Measurements from ENCODE around the gene RRAD. TPM values are rescaled to one million over a fixed set of nuclear protein-coding genes. Genes with fewer than 3 reads are reported as not detected.
A peak's percentile ranks its signal among the peaks of the same experiment; 100 is the strongest.
"Not testable (repeated sequence)": the region's sequence is repeated elsewhere in the genome, so short reads cannot be mapped to it uniquely, and the experiment has no call there.

The RRAD gene
- total RNA-seq, 1 experiment from 2014 or later, result 0.57 TPM

DNA sequence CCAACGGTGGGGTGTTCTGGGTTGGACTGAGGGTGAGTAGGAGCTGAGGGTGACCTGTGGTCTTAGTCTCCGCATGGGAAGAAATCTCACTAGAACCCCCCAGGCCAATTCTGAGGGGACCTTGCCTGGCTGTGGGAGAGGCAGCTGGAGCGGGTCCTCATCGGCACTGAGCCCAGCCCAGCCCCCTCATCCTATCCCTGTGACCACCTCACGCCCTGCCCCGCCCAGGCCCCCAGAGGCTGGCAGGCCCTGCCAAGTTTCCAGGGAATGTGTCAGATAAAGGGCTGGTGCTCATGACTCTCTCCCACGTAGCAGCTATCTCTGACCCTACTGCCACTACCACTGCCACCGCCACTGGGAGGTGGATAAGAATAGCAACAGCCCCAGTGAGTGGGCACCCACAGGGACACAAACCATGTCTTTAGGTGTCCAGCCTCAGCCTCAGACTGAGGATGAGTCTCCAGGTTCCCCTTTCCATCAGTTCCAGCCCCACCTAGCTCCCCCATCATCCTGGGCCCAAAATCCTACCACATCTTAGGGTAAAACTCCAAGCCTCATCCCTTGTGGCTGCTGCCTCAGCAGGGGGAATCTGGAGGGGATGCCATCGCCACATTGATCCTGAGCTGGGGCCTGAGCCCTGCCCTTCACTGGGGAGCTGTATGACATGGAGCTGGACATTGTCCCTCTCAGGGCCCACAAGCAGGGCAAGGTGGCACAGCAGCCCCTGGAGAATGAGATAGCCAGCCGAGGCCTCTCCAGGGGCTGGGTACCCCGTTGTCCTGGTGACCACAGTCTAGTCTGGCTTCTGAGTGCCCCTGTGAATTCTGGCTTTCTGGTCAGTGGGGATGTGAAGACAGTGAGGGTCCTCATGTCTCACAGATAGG lies 21.5 kb downstream of the RRAD start:
- no peak for DNase-seq (ENCODE audit: extremely low read depth, low read depth)

DNA sequence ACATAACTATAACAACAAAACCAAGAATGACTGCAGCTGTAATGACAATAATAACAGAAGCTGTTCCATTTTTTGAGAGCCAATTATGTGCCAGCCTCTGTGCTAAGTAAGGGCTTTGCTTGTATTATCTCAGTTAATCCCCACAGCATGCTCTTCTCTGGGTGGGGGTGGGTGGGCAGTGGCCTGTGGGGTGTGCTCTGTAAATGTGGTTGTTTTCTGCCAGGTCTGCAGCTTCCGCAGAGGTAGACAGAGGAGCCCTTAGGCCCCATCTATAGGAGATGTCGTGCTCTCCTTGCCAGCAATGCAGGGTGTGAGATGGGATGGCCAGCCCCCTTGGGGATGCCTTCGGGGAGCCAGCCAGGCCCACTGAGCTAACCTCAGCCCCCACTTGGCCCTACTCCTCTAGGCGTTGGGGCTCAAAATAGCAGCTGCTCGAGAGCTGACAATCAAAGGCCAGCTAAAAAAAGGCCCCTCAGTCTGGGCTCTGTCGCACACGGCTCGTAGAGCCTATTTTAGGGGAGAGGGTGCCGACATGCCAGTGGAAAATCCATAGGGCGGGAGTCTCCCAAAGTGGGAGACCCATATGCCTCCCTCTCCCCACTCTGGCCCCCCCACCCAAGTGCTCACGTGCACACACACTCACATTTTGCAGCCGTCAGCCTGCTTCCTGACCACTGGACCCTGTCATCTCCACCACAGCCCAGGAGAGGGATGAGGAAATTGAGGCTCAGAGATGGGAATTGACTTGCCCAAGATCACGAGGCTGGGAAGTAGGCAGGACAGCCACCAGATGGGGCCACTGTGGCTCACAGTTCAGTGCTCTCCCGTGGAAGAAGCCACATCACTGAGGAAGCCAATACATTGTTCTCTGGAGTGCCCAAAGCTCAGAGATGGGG lies 22.4 kb downstream of the RRAD start:
- no peak for DNase-seq (ENCODE audit: extremely low read depth, low read depth)

DNA sequence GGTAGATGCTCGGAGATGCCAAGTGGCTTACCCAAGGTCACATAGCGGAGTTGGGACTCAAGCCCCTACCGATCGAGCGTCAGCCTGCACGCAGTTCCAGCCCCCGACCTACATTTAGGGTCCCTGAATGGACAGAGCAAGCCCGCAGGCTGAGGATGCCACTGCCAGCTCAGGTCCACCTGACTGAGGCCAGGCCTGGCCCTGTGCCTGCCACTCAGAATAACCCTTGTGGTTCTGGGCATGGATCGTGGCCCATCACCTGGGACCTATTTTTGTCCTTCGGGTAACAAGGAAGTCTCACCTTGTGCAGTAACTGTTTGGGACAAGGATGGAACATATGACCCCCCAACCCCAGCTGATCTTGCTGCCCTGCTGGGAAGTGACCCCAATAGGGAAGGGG lies 23.7 kb downstream of the RRAD start:
- no peak for DNase-seq (ENCODE audit: extremely low read depth, low read depth)

DNA sequence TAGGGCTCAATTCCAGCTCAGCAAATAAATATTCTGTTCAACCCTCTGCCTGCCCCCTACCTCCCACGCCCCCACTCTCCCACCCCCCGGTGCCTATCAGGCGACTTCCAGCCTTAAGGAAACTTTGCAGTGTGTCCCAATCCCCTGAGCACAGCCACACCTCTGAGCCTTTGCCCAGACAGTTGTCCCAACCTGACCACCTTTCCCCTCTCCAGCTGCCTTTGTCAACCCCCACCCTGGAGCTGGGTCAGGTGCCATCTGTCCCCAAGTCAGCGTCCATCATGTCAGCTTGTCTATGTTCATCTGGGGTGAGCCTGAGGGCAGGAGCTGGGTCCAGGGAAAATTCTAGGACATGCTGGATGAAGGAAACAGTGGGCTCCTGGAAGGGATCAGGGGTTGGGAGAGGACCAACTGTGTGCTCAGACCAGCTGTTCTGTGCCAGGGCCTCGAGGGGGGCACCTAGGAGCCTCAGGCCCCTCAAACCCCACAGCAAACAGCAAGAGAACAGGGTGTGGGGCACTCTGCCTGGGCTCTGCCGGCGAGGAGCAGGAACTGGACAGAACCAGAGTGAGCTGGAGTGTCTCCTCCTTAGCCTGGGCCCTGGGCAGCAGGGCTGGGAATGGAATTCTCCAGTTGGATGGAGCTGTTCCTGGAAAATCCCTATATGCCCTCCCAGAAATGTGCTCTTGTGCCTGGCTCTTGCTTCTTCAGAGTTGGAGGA lies 24.5 kb downstream of the RRAD start:
- DNase-seq (ENCODE audit: extremely low read depth, low read depth), result no peak

DNA sequence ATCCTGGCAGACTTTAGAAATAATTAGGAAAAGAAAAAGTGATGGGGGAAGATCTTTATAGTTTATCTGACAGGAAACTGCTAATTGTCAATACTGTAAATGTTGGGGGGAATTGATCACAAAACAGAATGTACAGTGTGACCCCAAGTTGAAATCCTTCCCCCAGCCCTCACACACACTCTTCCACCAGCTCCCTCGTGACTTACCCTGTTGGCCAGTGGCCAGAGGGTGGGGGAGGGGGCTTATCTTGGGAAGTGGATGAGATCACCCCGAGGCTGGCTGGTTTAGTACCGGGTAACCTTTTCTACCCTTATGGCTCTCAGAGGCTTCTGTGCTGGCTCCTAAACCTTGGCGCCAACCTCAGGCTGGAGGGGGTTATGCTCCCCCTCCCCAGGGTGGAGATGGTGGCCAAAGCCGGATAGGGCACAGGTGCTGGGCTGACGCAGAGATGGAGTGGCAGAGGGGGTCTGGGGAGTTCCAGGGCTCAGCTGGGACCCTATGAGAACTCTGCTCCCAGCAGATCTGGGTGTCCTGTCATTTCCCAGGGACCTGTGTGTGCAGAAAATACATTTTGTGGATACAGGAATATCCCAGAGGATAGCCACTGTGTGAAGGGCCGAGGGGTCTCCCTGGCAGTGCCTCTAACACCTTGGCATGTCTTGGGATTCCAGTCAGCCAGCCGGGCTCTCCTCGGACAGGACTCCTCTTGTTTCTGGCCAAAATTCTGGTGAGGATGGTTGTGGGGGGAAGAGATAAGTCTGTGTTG lies 25.2 kb downstream of the RRAD start:
- peak; percentile 39 for DNase-seq (ENCODE audit: extremely low read depth, low read depth)

DNA sequence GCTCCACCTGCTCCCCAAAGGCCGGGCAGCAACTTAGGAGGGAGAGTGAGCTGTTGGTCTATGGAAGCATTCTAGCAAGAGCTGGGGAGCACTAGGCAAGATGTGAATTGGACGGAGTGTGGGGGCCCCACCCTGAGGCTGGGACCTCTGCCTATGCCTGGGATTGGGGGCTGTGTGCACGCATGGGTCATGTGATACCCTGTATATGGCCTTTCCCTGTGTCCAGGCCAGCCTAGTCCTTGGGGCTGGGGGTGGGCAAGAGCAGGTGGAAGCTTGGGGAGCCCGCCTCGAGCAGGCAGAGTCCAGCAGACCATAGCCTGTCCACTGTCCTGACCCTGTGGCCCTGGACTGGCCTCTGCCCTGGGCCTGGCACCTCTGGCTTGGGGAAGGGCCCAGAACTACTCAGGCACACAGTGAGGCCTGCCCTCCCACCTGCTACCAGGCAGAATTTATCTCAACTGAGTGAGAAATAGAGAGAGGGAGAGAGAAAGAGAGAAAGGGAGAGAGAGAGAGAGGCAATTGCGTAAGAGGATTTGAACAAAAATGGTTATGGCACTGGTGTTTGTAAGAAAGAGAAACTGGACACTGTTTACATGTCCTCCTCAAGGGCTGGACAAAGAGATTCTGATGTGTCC lies 25.9 kb downstream of the RRAD start:
- DNase-seq (ENCODE audit: extremely low read depth, low read depth), result no peak

DNA sequence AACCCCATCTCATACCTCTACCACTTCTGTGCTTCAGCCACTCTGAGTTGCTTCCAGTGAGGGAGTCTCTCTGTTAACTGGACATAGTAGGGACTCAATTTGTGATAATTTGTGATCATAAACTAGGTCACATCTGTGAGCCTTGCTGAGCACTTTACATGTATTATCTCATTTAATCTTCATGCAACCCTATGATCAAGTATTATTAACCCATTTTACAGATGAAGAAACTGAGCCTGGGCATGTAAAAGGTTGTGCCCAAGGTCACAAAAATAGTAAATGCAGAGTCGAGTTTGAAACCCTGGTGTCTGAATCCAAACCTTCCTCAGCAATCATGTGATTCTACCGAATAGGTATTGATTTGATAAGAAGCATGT lies 26.4 kb downstream of the RRAD start:
- DNase-seq (ENCODE audit: extremely low read depth, low read depth), result no peak

DNA sequence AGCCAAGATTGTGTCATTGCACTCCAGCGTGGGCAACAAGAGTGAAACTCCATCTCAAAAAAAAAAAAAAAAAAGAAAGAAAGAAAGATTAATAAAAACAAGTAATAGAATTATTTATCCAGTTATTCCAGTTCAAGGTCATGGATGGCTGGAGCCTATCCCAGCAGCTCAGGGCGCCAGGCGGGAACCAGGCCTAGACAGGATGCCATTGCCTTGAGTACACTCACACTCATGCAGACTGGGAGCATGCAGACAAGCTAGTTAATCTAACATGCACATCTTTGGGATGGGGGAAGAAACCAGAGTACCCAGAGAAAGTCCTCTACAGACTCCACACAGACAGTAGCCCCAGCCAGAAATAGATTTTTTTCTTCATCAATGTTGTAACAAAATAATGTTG lies 27.1 kb downstream of the RRAD start:
- no peak for DNase-seq (ENCODE audit: extremely low read depth, low read depth)

DNA sequence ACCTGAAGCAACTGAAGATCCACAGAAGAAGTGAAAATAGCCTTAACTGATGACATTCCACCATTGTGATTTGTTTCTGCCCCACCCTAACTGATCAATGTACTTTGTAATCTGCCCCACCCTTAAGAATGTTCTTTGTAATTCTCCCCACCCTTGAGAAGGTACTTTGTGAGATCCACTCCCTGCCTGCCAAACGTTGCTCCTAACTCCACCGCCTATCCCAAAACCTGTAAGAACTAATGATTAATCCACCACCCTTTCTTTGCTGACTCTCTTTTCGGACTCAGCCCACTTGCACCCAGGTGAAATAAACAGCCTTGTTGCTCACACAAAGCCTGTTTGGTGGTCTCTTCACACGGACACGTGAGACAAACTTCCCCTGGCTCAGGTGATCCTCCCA lies 28.7 kb downstream of the RRAD start:
- not testable (repeated sequence) for DNase-seq (ENCODE audit: extremely low read depth, low read depth)

DNA sequence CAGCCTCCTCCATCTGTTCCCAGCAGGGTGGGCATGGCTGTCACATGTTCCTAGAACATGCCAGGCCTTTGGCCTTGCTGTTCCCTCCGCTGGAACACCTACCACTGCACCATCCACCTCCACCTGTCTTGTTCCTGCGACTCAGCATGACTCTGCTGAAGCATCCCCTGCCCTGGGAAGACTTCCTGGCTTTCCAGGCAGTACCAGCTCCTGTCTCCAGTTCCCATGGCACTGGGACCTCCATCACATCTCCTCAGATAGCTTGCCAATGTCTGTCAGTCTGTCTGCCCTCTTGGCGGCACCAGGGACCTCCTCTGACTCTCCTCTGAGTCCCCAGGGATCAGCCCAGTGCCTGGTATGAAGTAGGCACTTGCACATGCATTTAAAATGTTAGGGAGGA lies 29.3 kb downstream of the RRAD start:
- DNase-seq (ENCODE audit: extremely low read depth, low read depth), result no peak

DNA sequence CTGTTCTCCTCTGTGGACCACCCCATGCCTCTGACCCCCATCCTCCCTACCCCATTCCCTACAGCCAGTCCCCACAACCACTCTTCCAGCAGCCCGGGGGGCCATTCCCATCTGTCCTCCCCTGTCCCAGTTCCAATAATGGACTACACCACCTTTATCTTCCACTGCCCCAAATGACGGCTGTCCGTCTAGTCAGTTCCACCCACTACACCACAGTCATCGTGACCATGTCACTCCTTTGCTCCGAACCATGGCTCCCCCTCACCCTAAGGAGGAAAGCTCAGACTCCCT lies 29.7 kb downstream of the RRAD start:
- no peak for DNase-seq (ENCODE audit: extremely low read depth, low read depth)

DNA sequence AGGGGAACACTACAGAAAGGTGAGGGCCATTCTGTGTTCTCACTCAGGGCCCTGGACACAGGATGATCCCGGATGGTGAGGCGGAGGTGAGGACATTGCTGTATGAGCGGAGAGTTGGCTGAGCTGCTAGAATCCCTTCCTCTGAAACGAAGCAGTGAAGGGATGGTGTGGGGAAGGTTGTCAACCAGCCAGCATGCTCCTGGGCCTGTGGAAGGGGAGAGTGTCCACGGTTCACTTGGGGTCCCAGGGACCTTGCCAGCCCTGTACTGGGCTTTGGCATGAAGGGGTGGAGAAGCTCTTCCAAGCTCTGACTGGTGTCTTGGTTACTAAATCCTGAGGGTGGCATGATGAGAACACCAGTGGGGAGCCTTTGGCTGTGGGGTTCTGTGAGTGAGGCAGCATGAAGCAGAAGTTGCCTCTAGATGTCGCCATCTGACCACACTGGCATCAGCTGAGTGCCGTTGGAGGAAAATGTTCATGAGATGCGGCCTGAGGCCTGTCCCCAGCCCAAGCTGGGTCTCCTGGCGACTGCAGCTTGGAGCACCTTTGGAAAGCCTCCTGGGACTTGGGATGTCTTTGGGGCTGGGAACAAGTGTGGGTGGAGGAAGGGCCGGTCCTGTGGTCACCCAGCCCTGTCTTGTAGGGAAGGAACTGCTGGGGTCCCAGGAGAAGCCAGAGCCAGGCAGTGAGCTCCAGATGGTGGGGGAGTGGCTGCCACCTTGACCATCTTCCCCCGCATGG lies 30.2 kb downstream of the RRAD start:
- peak; percentile 85 for DNase-seq (ENCODE audit: extremely low read depth, low read depth)

DNA sequence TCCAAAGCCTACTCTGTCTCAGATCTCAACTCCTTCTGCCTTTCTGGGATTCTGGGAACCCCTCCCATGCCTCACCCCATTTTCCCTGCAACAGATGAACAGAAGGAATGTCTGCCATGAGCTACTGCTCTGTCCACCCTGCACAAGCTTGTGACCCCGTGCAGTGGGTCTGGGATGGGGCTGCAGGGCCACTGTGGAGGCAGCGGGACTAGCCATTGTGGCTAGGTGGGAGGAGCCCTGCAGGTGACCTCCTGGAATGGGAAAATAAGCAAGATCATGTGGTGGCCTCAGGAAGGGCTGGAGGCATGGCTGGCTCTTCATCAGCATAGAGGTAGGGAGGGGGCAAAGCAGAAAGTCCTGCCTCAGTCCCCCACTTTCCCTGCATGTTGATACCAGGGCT lies 31.3 kb downstream of the RRAD start:
- no peak for DNase-seq (ENCODE audit: extremely low read depth, low read depth)

DNA sequence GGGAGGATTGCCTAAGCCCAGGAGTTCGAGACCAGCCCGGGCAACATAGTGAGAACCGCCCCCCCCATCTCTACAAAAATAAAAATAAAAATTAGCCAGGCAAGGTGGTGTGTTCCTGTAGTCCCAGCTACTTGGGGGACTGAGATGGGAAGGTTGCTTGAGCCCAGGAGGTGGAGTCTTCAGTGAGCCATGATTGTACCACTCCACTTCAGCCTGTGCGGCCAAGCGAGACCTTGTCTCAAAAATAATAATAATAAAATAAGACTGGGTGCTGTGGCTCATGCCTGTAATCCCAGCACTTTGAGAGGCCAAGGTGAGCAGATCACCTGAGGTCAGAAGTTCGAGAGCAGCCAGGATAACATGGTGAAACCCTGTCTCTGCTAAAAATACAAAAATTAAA lies 33.5 kb downstream of the RRAD start:
- DNase-seq (ENCODE audit: extremely low read depth, low read depth), result no peak

DNA sequence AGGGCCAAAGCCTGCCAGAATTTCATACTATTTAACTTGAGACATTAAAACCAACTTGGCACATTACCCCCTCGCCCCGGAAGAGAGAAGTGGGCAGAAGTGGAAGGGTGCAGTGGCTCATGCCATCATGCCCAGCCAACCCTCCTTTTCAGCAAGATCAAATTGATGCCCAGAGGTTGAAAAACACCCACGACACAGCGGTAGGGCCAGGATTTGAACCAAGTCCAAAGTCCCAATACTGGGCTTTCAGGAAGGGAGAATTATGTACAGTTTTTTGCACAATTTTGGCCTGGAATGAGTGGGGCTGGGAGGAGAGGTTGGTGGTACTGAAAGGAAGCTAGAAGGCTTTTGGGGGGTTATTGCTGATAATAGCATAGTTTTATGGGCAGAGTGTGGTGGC lies 34.0 kb downstream of the RRAD start:
- DNase-seq (ENCODE audit: extremely low read depth, low read depth), result no peak

DNA sequence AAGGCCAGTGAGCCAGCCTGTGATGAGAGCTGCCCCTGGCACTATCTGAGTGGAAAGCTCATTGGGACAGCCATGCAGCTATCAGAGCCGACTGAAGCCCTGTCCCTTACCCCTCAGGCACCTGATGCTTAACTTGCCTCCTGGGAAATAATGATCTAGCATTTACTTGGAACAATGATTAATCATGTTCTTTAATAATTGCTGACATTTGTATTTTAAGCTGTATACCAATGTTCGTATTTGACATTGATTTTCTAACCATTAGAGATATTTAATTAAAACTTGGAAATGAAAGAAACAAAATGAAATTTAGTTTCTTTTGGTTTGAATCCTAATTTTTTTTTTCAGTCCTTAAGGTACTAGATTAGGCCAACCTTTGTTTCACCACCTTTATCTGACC lies 34.5 kb downstream of the RRAD start:
- DNase-seq (ENCODE audit: extremely low read depth, low read depth), result no peak

DNA sequence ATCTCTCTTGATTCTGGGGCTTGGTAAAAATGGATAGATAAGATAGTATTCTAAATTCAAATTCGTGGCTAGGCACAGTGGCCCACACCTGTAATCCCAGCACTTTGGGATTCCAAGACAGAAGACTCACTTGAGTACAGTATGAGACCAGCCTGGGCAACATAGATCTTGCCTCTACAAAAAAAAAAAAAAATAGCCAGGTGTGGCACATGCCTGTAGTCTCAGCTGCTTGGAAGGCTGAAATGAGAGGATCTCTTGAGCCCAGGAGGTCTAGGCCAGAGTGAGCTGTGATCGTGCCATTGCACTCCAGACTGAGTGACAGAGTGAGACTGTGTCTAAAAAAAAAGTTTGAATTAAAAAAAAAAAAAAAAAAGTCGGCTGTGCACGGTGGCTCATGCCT lies 35.7 kb downstream of the RRAD start:
- no peak for DNase-seq (ENCODE audit: extremely low read depth, low read depth)

DNA sequence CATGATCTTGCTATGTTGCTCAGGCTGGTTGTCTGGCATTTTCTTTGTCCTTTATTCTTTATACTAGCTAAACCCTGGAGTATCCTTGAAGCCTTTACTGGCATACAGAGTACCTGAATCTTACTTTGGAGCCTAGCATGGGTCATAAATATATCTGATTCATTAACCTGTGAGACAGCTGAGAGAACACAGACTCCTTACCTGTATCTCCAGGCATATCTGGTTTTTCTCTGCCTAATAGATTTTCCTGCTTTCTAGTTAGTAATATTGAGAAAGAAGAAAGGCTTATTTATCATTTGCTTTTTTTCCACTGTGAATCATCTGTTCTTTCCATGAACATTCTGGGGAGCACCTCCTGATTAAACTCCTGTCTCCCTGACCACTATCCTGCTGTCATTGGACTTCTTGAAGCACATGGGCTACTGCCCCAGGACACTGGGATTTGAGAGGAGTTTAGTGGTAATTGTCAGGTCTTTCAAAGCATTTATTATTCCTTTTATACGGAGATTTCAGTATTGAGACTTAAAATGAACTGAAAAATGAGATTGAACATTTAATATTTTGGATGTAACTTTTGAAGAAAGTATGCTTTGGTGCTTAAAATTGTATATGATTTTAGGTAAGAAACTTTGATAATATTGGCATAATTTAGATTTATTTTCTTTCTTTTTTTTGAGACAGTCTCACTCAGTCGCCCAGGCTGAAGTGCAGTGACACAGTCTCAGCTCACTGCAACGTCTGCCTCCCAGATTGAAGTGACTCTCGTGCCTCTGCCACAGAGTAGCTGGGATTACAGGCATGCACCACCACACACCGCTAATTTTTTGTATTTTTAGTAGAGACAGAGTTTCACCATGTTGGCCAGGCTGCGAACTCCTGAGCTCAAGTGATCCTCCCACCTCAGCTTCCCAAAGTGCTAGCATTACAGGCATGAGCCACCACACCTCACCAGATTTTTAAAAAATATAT lies 36.4 kb downstream of the RRAD start:
- no peak for DNase-seq (ENCODE audit: extremely low read depth, low read depth)

Measured in NCI-H460 (cell line).